ENCODE data around the gene MRPL45. TPM values are rescaled to one million over a fixed set of nuclear protein-coding genes. Genes with fewer than 3 reads are reported as not detected.

MRPL45 gene
- total RNA-seq, 2 experiments from 2014 or later, result 54.4 to 57.4 TPM

GRCh38 chr17:38358586-38359513 lies 61.9 kb downstream of the MRPL45 start:
- intact Hi-C loops (cut with DNase I, micrococcal nuclease), result no loop called here
- Mint-ChIP-seq H3K27ac (no peak overlapping the region), H3K4me3 (no peak overlapping the region), H3K9me3 (ENCODE audit: low read depth) (no peaks in the 10 kb centered on the region), H3K4me1 (peaks cover 35% of the 10 kb centered on the region), H3K27me3 (no peaks in the 10 kb centered on the region), H3K36me3 (ENCODE audit: low read depth) (peaks cover 3% of the 10 kb centered on the region)
- POLR2A ChIA-PET, result no interaction called here
- CTCF ChIA-PET, result interaction anchor here (0.6 to 1.9 kb wide), 2 partner anchors 9 to 794 kb away, joined by 3 to 16 read pairs; no protein-coding TSS in a partner anchor
- no peak for DNase-seq
- no peak for ATAC-seq

GRCh38 chr17:38361694-38362465 lies 64.9 kb downstream of the MRPL45 start:
- peaks cover 3% of the 10 kb centered on the region for H3K36me3 Mint-ChIP-seq (ENCODE audit: low read depth)
- ChIA-PET CTCF (interaction anchor here (0.9 to 2.4 kb wide), 3 partner anchors 9 to 42 kb away, joined by 3 to 10 read pairs (median 5); no protein-coding TSS in a partner anchor), POLR2A (no interaction called here)
- H3K27me3 Mint-ChIP-seq, result no peaks in the 10 kb centered on the region
- no peaks in the 10 kb centered on the region for H3K9me3 Mint-ChIP-seq (ENCODE audit: low read depth)
- intact Hi-C loops (cut with DNase I, micrococcal nuclease), result no loop called here
- DNase-seq, result no peak
- H3K4me3 Mint-ChIP-seq, result no peak overlapping the region
- no peak for ATAC-seq
- peaks cover 10% of the 10 kb centered on the region for H3K4me1 Mint-ChIP-seq
- no peak overlapping the region for H3K27ac Mint-ChIP-seq

- Mint-ChIP-seq H3K4me1 (peaks cover 3% of the 10 kb centered on the region), H3K36me3 (ENCODE audit: low read depth) (peaks cover 5% of the 10 kb centered on the region), H3K9me3 (ENCODE audit: low read depth) (no peaks in the 10 kb centered on the region), H3K27me3 (no peaks in the 10 kb centered on the region), H3K4me3 (no peak overlapping the region), H3K27ac (no peak overlapping the region)
- CTCF ChIA-PET, result interaction anchor here (2.2 to 2.7 kb wide), 2 partner anchors 8 to 13 kb away, joined by 10 to 13 read pairs; no protein-coding TSS in a partner anchor
- intact Hi-C loops (cut with DNase I, micrococcal nuclease), result no loop called here
- POLR2A ChIA-PET, result interaction anchor here (0.6 kb wide), 1 partner anchor 28 kb away, joined by 4 read pairs; no protein-coding TSS in a partner anchor
- no peak for ATAC-seq
- DNase-seq, result no peak
Measured at GRCh38 chr17:38363016-38363415, 66.0 kb downstream of the MRPL45 start.

- no peak overlapping the region for H3K4me3 Mint-ChIP-seq
- H3K9me3 Mint-ChIP-seq (ENCODE audit: low read depth), result no peaks in the 10 kb centered on the region
- no peaks in the 10 kb centered on the region for H3K4me1 Mint-ChIP-seq
- H3K27me3 Mint-ChIP-seq, result no peaks in the 10 kb centered on the region
- no peak for DNase-seq
- H3K36me3 Mint-ChIP-seq (ENCODE audit: low read depth), result peaks cover 16% of the 10 kb centered on the region
- intact Hi-C loops (cut with DNase I, micrococcal nuclease), result no loop called here
- POLR2A ChIA-PET, result no interaction called here
- no peak for ATAC-seq
- no peak overlapping the region for H3K27ac Mint-ChIP-seq
- CTCF ChIA-PET, result interaction anchor here (1.4 to 2.7 kb wide), 3 partner anchors 10 to 59 kb away, joined by 6 to 13 read pairs (median 10); no protein-coding TSS in a partner anchor
Measured at GRCh38 chr17:38364741-38365140, 67.8 kb downstream of the MRPL45 start.

- Mint-ChIP-seq H3K27ac (no peak overlapping the region), H3K36me3 (ENCODE audit: low read depth) (peaks cover 31% of the 10 kb centered on the region), H3K9me3 (ENCODE audit: low read depth) (no peaks in the 10 kb centered on the region), H3K27me3 (no peaks in the 10 kb centered on the region), H3K4me3 (no peak overlapping the region), H3K4me1 (no peaks in the 10 kb centered on the region)
- no peak for ATAC-seq
- intact Hi-C loops (cut with DNase I, micrococcal nuclease), result no loop called here
- CTCF ChIA-PET, result no interaction called here
- POLR2A ChIA-PET, result no interaction called here
- DNase-seq, result no peak
Measured at GRCh38 chr17:38369124-38369886, 72.3 kb downstream of the MRPL45 start.

Other genes with a start within 250 kb of the MRPL45 start
- not detected for gene TBC1D3C, start 228.5 kb upstream of the MRPL45 start, total RNA-seq
- gene TBC1D3E, start 169.2 kb upstream of the MRPL45 start, total RNA-seq, result not detected
- not detected for gene TBC1D3, start 104.6 kb upstream of the MRPL45 start, total RNA-seq
- under 1 TPM; 0.05 to 0.07 TPM for gene GPR179, start 46.8 kb downstream of the MRPL45 start, total RNA-seq
- gene SOCS7, start 54.7 kb downstream of the MRPL45 start, total RNA-seq, result 10 to 100 TPM; 21.8 to 25.3 TPM
- under 1 TPM; 0.55 to 0.86 TPM for gene ARHGAP23, start 131.3 kb downstream of the MRPL45 start, total RNA-seq

Data from activated CD4-positive, alpha-beta T cell treated with anti-CD3 and anti-CD28 coated beads for 36 hours (primary cell).